ENCODE data around the gene SLC25A30. TPM values are rescaled to one million over a fixed set of nuclear protein-coding genes. Genes with fewer than 3 reads are reported as not detected.

SLC25A30 gene
- total RNA-seq = 29.8 TPM

GRCh38 chr13:45417790-45418534 lies at the start of gene SLC25A30:
Gene SLC25A30 (minus strand): TSS chr13:45418373. CDS start chr13:45411425, 6,948 bp downstream.

GRCh38 chr13:45464687-45465453 lies 46.7 kb upstream of the SLC25A30 start, which contains the start of gene COG3:
Gene COG3 (plus strand): TSS chr13:45464939. CDS start chr13:45465037, 98 bp downstream.

Other genes with a start within 250 kb of the SLC25A30 start
- gene KCTD4, start 217.3 kb downstream of the SLC25A30 start, total RNA-seq = 0.23 TPM
- 2,810 TPM for gene TPT1, start 77.2 kb downstream of the SLC25A30 start, total RNA-seq
- 59.3 TPM for gene COG3, start 46.6 kb upstream of the SLC25A30 start, total RNA-seq
- not detected for gene ERICH6B, start 197.4 kb upstream of the SLC25A30 start, total RNA-seq

Measured in metanephros (tissue), 1 donor.